GM18907 (cell line): Measurements from ENCODE around the gene ZNF417.
"Not testable (repeated sequence)": the region's sequence is repeated elsewhere in the genome, so short reads cannot be mapped to it uniquely, and the experiment has no call there.

Source experiments
- ATAC-seq: cut with Tn5 transposase; IDR thresholded peaks from one replicate; pipeline ENCODE4 v1.9.1; 2021; ENCODE audit warnings: mild to moderate bottlenecking, moderate library complexity; ENCODE audit not compliant: unreplicated experiment

ZNF417 gene

GRCh38 chr19:57916168-57916995, at the start of gene ZNF417:
Gene ZNF417 (minus strand): TSS chr19:57916592. CDS start chr19:57916411, 181 bp downstream.
- peak; percentile 97 for ATAC-seq

GRCh38 chr19:57964761-57965160, 48.4 kb upstream of the ZNF417 start:
- ATAC-seq = no peak

- ATAC-seq = no peak
These were observed 45.4 kb upstream of the ZNF417 start for GRCh38 chr19:57961785-57962184.

DNA sequence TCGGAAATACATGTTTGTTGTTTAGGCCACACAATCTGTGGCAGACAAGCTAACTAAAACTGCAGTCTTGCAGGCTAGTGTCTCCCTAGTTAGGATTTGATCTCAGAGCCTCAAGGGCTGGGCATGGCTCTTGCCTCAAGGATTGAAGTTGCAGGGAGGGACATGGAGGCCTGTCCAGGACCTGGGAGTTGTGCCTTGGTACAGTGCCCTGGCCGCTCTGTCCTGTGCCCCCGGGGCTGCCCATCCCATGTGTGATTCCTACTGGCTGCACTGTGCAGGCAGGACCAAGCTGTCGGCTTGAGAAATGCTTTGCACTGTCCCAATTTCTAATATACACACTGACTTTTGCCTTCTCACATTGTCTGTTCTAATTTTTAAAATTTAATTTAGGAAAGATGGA, 38.6 kb upstream of the ZNF417 start:
- ATAC-seq = no peak

DNA sequence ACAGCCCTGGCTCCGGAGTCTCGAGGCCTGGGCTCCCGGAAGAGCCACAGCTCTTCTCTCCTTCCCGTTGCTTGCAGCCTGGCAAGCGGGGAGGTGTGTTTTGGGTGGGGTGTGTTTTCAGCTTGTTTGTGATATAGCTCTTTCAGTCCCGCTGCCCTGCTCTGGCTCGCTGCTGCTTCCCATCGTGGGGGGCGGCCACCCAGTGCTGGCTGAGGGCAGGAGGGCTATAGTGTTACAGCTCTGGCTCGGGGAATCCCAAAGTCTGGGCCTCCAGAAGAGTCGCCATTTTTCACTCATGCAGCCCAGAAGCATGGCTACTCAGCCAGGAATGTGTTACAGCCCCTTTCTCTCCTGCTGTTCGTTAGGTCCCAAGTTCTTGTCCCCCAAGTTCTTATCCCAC, 33.3 kb upstream of the ZNF417 start:
- no peak for ATAC-seq

DNA sequence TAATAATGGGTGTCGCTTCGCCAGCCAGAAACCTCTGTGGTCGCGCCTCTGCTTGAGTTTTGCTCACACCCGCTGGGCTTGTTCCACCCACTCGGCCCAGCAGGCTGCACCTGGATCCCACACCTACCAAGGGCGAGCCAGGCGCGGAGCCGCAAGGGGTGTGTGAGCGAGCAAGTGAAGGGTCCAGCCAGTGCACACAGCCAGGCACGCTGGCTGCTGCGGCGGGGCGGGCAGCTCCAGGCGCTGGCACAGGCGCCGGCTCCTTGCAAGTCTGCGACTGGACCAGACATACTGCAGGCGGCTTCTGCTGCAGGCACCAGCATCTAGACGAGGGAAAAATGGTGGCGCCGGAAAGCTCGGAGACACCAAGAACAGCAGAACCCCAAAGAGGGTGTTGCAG, 32.9 kb upstream of the ZNF417 start:
- no peak for ATAC-seq

GRCh38 chr19:57947419-57948134, 31.2 kb upstream of the ZNF417 start, which contains the start of gene ZNF256:
Gene ZNF256 (minus strand): TSS chr19:57947706. CDS start chr19:57947474, 232 bp downstream.
- ATAC-seq = peak; percentile 91

DNA sequence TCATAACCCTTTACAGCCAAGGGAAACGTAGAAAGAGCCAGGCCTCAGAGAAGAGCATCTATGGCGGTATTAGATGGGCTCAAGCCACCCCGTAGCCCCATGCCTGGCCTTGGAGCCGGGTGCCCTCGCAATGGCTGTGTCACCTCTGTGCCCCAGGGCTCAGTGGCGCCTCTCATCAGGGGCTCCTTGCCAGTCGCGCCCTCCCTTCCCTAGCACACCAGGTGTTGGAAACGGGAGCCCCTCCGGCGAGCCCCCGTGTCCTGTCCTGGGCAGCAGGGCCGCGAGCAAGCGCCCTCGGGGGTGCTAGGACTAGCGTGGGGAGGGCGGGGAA, 30.7 kb upstream of the ZNF417 start:
- ATAC-seq = no peak

GRCh38 chr19:57946316-57946715, 29.9 kb upstream of the ZNF417 start:
- ATAC-seq = no peak

DNA sequence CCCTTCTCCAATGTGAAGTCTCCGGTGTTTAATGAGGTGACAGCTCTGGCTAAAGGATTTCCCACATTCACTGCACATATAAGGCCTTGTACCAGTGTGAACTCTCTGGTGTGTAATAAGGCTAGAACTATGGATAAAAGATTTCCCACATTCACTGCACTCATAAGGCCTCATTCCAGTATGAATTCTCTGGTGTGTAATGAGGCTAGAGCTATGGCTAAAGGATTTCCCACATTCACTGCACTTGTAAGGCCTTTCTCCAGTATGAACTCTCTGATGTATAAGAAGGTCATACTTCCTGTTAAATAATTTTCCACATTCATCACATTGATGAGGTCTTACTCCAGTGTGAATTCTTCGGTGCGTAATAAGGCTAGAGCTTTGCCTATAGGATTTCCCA, 25.2 kb upstream of the ZNF417 start:
- no peak for ATAC-seq

DNA sequence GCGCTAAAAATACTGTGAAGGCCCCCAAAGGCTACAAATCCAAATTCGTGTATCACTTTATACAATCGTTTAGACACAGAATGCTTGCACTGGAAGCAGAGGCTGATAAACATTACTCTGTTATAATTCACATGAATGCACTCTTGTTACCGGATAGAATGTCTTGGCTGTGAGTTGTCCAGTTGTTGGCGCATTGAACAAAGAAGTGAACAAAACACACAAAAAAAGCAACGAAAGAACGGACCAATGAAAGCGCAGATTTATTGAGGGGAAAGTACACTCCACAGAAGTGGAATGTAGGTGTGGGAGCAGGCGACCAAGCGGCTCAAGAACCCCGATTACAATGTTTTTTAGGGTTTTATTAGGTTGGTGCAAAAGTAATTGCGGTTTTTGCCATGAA, 19.3 kb upstream of the ZNF417 start:
- ATAC-seq = no peak

DNA sequence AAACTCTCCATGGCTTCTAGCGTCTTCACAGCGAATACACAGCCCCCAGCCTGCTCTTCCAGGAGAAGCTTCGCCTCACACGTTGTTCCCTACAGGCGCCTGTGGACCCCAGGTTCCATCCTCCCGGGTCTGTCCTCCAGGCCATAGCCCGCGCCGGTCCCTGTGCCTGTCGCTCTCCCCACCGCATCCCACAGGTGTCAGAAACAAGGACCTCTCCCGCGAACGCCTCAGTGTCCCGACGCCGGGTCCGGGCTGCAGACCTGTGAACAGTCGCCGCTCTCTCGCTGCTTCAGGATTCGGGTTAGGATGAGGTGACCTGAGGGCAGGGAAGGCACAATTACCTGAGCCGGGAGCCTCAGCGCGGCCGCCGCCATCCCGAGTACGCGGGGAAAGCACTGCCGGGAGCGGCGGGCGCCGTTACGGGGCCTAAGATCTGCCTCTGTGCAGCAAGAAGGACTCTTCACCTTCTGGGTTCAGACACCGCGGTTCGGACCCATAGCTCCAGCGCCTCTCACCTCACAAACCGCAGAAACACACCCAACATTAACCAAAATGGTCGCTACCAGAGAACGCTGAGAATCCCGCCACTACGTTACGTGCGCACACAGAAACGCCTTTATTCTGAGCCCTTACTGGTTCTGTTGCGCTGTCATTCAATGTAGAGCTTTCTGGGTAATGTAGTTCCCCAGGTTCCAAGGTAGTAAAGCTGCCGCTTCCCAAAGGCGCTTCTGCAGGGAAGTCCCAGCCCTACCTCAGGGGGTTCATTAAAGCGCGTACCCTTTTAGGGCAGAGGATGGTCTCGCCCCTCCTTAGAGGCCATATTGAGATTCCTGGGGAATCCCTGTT, 18.7 kb upstream of the ZNF417 start, which contains the start of gene ZNF418:
Gene ZNF418, minus strand, starts transcription at position 583 of the 846 bp plus-strand sequence. CDS start 1,580 bp downstream, outside the sequence.
- no peak for ATAC-seq

- ATAC-seq = no peak
These were observed 11.2 kb upstream of the ZNF417 start for GRCh38 chr19:57927587-57927986.

GRCh38 chr19:57914531-57914930, 1.9 kb downstream of the ZNF417 start:
- ATAC-seq = no peak

GRCh38 chr19:57907394-57907793, 9.0 kb downstream of the ZNF417 start:
- ATAC-seq = no peak

DNA sequence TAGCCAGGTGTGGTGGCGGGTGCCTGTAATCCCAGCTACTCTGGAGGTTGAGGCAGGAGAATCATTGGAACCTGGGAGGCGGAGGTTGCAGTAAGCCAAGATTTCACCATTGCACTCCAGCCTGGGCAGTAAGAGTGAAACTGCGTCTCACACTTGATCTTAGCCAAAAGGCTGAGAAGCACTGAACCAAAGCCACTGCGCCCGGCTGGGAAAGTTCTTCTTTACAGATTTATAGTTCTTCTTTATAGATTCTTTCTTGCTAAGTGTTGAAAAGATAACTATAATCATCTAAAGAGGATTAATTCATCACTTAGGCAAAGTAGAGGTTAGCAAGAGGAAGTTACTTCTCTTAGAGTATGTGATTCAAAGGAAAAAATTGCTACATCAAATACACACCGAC, 11.1 kb downstream of the ZNF417 start:
- ATAC-seq = no peak

DNA sequence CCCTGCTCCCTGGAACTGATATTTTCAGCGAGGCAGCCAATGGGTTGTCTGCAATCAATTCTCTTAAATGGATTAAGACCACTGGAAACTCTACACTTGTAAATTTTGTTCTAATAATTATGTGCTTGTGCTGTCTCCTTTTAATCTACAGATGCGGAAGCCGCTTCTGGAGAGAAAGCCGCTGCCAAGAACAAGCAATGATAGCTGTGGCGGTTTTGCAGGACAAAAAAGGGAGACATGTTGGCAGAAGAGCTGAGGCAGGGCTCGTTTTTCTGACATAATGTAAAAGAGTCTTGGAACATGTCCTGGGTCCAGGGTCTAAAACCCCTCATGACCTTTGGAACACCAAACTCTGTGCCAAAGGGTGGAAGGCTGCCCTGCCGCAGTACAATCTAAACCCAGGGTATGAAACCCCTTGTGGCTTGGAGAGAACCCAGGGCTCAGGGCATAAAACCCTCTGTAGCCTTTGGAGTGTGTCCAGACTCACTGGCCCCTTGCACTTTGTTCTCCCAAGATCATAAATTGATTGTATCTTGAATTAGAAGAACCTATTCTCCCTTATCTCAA, 12.7 kb downstream of the ZNF417 start:
- ATAC-seq = no peak

DNA sequence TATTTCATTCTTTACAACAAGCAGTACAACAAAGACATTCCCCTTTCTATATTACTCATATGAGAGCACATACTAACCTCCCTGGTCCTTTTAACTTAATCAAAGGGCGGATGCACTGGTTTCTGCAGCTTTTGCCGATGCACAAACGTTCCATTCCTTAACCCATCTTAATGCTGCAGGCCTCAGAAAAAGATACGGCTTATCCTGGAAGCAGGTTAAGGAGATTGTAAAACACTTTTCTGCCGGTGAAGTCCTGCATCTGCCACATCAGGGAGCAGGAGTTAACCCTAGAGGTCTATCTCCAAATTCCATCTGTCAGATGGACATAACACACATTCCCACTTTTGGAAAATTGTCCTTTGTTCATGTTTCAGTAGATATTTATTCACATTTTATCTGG, 16.1 kb downstream of the ZNF417 start:
- no peak for ATAC-seq

GRCh38 chr19:57890706-57891105, 25.7 kb downstream of the ZNF417 start:
- ATAC-seq = not testable (repeated sequence)

- ATAC-seq = no peak
These were observed 27.7 kb downstream of the ZNF417 start, which contains the start of gene ZNF814 for GRCh38 chr19:57888560-57889231. Gene ZNF814 (minus strand): TSS chr19:57889037. CDS start chr19:57888802, 235 bp downstream.
